Renal cortical epithelial cell (primary cell): ENCODE results near the gene FBXL15. TPM values are rescaled to one million over a fixed set of nuclear protein-coding genes. Genes with fewer than 3 reads are reported as not detected.

ENCODE experiments used
- DNase-seq: peaks from one replicate; pipeline ENCODE4 v3.0.0-alpha.2; 2011; ENCODE audit warnings: low read depth
- total RNA-seq: library from RNA; depleted of rRNA; stranded (reverse); fragments of >200 nt; gene quantifications from 2 replicates; pipeline ENCODE4 v1.2.3, GENCODE V29; 2014

Gene FBXL15
- total RNA-seq, 1 donor from 2014 or later: 15.1 TPM

GRCh38 chr10:102411341-102412255, 9.0 kb upstream of the FBXL15 start:
- DNase-seq: no peak

- DNase-seq: no peak
Measured at GRCh38 chr10:102412293-102412692, 8.3 kb upstream of the FBXL15 start.

- no peak for DNase-seq
Measured at GRCh38 chr10:102413053-102413705, 7.5 kb upstream of the FBXL15 start.

GRCh38 chr10:102413806-102414561, 6.7 kb upstream of the FBXL15 start:
- DNase-seq: no peak

GRCh38 chr10:102414749-102415148, 5.9 kb upstream of the FBXL15 start:
- no peak for DNase-seq

GRCh38 chr10:102416283-102416682, 4.4 kb upstream of the FBXL15 start:
- no peak for DNase-seq

GRCh38 chr10:102416695-102417094, 3.9 kb upstream of the FBXL15 start:
- no peak for DNase-seq

- DNase-seq: no peak
Measured at GRCh38 chr10:102418622-102419268, 1.9 kb upstream of the FBXL15 start, which contains the start of gene PSD. Gene PSD, minus strand, starts transcription at chr10:102418785. Its CDS starts 1,747 bp downstream, at chr10:102417038.

- DNase-seq: no peak
Measured at GRCh38 chr10:102419269-102420180, 1.1 kb upstream of the FBXL15 start.

GRCh38 chr10:102420181-102420713, 389 bp upstream of the FBXL15 start:
- no peak for DNase-seq

GRCh38 chr10:102421507-102421756, 796 bp downstream of the FBXL15 start:
- no peak for DNase-seq

- DNase-seq: no peak
Measured at GRCh38 chr10:102421757-102422512, 1.3 kb downstream of the FBXL15 start.

- peak; percentile 51 for DNase-seq
Measured at GRCh38 chr10:102422545-102423129, 2.0 kb downstream of the FBXL15 start.

- no peak for DNase-seq
Measured at GRCh38 chr10:102423372-102423968, 2.8 kb downstream of the FBXL15 start.

- DNase-seq: no peak
Measured at GRCh38 chr10:102424145-102424544, 3.5 kb downstream of the FBXL15 start.

GRCh38 chr10:102424916-102425315, 4.3 kb downstream of the FBXL15 start:
- no peak for DNase-seq

- DNase-seq: no peak
Measured at GRCh38 chr10:102425444-102425843, 4.8 kb downstream of the FBXL15 start.

GRCh38 chr10:102426803-102427287, 6.2 kb downstream of the FBXL15 start:
- DNase-seq: no peak

- DNase-seq: no peak
Measured at GRCh38 chr10:102429468-102429867, 8.8 kb downstream of the FBXL15 start.
